ENCODE results near the gene LAMTOR1. TPM values are rescaled to one million over a fixed set of nuclear protein-coding genes. Genes with fewer than 3 reads are reported as not detected.

LAMTOR1 gene
- 81.0 and 82.1 TPM in 2 replicates for total RNA-seq (2021; fragmentation: NEBNext Ultra II Directional; extraction: Animal tissue kit (Norgen Biotek cat#: 25700))
- polyA plus RNA-seq (2011; rRNA removed), result 160 and 164 TPM in 2 replicates
- 129 TPM for polyA plus RNA-seq (2011; cell fraction: cytosol; rRNA removed)
- polyA plus RNA-seq (2011; cell fraction: nucleus; rRNA removed), result 141 TPM
- polyA plus RNA-seq (2012, experiment 1 of 2), result 114 to 155 TPM (median 145 TPM) in 4 replicates
- polyA plus RNA-seq (2012, experiment 2 of 2), result 182 TPM
- polyA plus RNA-seq (2013, experiment 1 of 2), result 76.1 TPM
- polyA plus RNA-seq (2013, experiment 2 of 2), result 78.7 TPM
- 146 and 151 TPM in 2 replicates for polyA minus RNA-seq (2011; rRNA and poly(A)+ RNA removed)
- polyA minus RNA-seq (2011; cell fraction: cytosol; rRNA and poly(A)+ RNA removed), result 98.1 TPM
- 80.7 TPM for polyA minus RNA-seq (2011; cell fraction: nucleus; rRNA and poly(A)+ RNA removed)
- long read RNA-seq, experiment 1, transcript LAMTOR1-201 (5 exons, 1,179 nt), result major isoform, 89 of 146 reads
- long read RNA-seq, experiment 1, partial matches to known transcripts, result 16 of 146 reads
- long read RNA-seq, experiment 1, other reads (novel, unspliced or antisense), result 37 of 146 reads
- long read RNA-seq, experiment 2, transcript LAMTOR1-201 (5 exons, 1,179 nt), result major isoform, 169 of 175 reads
- long read RNA-seq, experiment 2, partial matches to known transcripts, result 1 of 175 reads
- long read RNA-seq, experiment 2, other reads (novel, unspliced or antisense), result 2 of 175 reads

DNA sequence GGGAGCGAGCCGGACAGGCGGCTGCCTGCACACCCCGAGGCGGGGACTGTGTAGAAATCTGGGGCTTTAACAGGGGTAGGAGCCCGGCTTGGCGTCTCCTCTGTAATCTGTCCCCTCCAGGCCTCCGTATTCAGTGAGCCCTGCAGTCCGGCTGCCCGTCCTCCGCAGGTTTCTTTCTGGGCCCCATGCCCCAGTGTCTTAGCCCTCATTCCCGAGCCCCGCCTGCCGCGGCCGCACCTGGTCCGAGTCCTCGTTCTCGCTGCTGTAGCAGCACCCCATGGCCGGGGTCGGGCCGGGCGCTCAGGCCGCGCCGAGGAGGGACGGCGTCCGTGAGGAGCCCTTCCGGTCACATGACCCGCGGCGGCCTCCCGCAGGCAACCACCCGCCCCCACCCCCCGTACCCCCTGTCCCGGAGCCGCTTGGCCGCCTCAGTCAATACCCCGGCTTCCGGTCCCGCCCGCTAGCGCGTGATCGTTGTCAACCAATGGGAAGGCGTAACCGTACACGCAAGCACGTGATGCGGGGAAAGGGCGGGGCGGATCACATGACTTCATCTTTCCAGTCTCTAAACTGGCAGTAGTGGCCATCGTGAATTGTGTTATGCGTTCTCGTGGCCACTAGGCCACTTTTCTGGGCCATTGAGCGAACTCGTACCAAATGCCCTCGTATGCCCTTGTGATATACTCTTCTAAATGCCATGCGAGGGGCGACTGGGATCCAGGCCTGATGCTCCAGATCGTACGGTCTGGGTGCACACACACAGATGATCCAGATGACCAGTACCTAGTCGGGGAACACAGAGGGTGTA is at the start of gene LAMTOR1:
Gene LAMTOR1, minus strand, starts transcription at position 352 of the 808 bp plus-strand sequence. Its CDS starts 73 bp downstream, at position 279.
- H3K79me1 ChIP-seq (ENCODE audit: low read depth, low read length), result peaks cover 13% of the 10 kb centered on the region
- H4K91ac ChIP-seq (replicated peaks; ENCODE audit: insufficient read length, low read length), result peak within 1 kb of the TSS; percentile 70
- peaks cover 13 to 16% (median 15%) of the 10 kb centered on the region in 4 experiments for H3K36me3 ChIP-seq (ENCODE audit: control insufficient read depth in 2 of 4, insufficient read depth in 4 of 4, low read length in 3 of 4)
- no peak within 1 kb of the TSS for H2BK20ac ChIP-seq (ENCODE audit: low read length)
- peaks cover 3 to 14% (median 5%) of the 10 kb centered on the region in 4 experiments; a peak in 6 of 7 replicates for H3K4me1 ChIP-seq (replicated peaks in 1 of 4; ENCODE audit: control insufficient read depth in 3 of 4, insufficient read depth in 4 of 4, low read length in 3 of 4)
- ChIA-PET POLR2A (ENCODE audit: partially characterized antibody) (interaction anchor here (0.6 to 14.4 kb wide), 8 partner anchors 9 to 329 kb away, joined by 3 to 144 read pairs (median 4); partner anchors contain the start of genes ANAPC15, INPPL1 and LRRC51), CTCF (ENCODE audit: partially characterized antibody) (interaction anchor here (1.0 to 14.0 kb wide), 4 partner anchors 13 to 135 kb away, joined by 4 to 423 read pairs (median 25); no protein-coding TSS in a partner anchor)
- peak within 1 kb of the TSS; percentile 79; the same call in 1 of the 2 replicates for H2BK5ac ChIP-seq (ENCODE audit: low read depth, low read length)
- H3K79me2 ChIP-seq (ENCODE audit: control insufficient read depth in 1 of 2, insufficient read depth in 2 of 2, low read length in 2 of 2), result peaks cover 10 to 34% of the 10 kb centered on the region in 2 experiments
- DNase-seq (ENCODE audit: low read depth in 1 of 2, low spot score in 2 of 2), result peak; percentile 97 to 98
- H2AK5ac ChIP-seq (ENCODE audit: low read depth, low read length), result peak within 1 kb of the TSS; percentile 65; the same call in 1 of the 2 replicates
- 0 out of 2 replicates have a peak within 1 kb of the TSS, but pooled peaks have one; percentile 70 for H2AFZ ChIP-seq (ENCODE audit: low read length)
- no peaks in the 10 kb centered on the region for H3K9me3 ChIP-seq (ENCODE audit: insufficient read depth in 2 of 2, low read depth in 1 of 2, low read length in 1 of 2)
- H3K27ac ChIP-seq (ENCODE audit: low read depth, low read length), result peak within 1 kb of the TSS; percentile 86
- H3K4ac ChIP-seq (replicated peaks; ENCODE audit: insufficient read length, low read depth, low read length), result peak within 1 kb of the TSS; percentile 69
- peak; percentile 84 for FAIRE-seq
- H3K23me2 ChIP-seq (ENCODE audit: low read depth, low read length), result peaks cover 6% of the 10 kb centered on the region
- peak within 1 kb of the TSS; percentile 41 for H2BK12ac ChIP-seq (ENCODE audit: low read depth, low read length)
- H3K4me3 ChIP-seq (ENCODE audit: extremely low read depth in 1 of 4, insufficient read depth in 2 of 4, low read depth in 3 of 4, low read length in 4 of 4), result peak within 1 kb of the TSS; percentile 95 to 98 (median 97)
- H3K9ac ChIP-seq (replicated peaks in 1 of 4; ENCODE audit: extremely low read depth in 1 of 4, low read depth in 3 of 4, low read length in 3 of 4), result peak within 1 kb of the TSS; percentile 88 to 98 (median 95)
- H3K4me2 ChIP-seq (ENCODE audit: insufficient read depth in 1 of 2, low read depth in 2 of 2, low read length in 2 of 2), result peak within 1 kb of the TSS; percentile 84 to 91
- peak within 1 kb of the TSS; percentile 97 for H4K8ac ChIP-seq (ENCODE audit: extremely low read depth, insufficient read depth, low read length)
- no peak within 1 kb of the TSS for H2BK15ac ChIP-seq (ENCODE audit: low read length)
- peak within 1 kb of the TSS; percentile 49 for H4K5ac ChIP-seq (ENCODE audit: insufficient read length, low read depth, low read length)
- no peak within 1 kb of the TSS for H2BK120ac ChIP-seq (replicated peaks; ENCODE audit: low read depth, low read length)
- WGBS, 2 experiments (ENCODE audit: extremely low coverage in 1 of 2, insufficient coverage in 1 of 2, insufficient read length in 1 of 2, insufficient replicate concordance in 2 of 2, low coverage in 1 of 2, low lambda C conversion rate in 2 of 2, missing lambda C conversion rate in 1 of 2), result 7% methylated on average over 54 of the region's 64 CpGs; no CpG with 5 or more reads in 1 of the 2 experiments
- H3K27me3 ChIP-seq (replicated peaks in 1 of 4; ENCODE audit: control insufficient read depth in 3 of 4, extremely low read depth in 1 of 4, insufficient read depth in 3 of 4, low read length in 3 of 4), result no peaks in the 10 kb centered on the region
- peak within 1 kb of the TSS; percentile 59 for H3K56ac ChIP-seq (replicated peaks; ENCODE audit: insufficient read length, low read depth, low read length)
- H3K14ac ChIP-seq (ENCODE audit: insufficient read length), result peak within 1 kb of the TSS; percentile 8
- no peak within 1 kb of the TSS for H3K23ac ChIP-seq (ENCODE audit: insufficient read length)
- peak within 1 kb of the TSS; percentile 26 for H3K18ac ChIP-seq (ENCODE audit: extremely low read depth, low read length)
- H4K20me1 ChIP-seq (replicated peaks in 1 of 2; ENCODE audit: control insufficient read depth in 1 of 2, insufficient read depth in 2 of 2, low read length in 2 of 2), result peaks cover under 1 to 13% of the 10 kb centered on the region in 2 experiments
- TF ChIP-seq SP4 (IDR thresholded peaks at IDR 0.05; ENCODE audit: low read length) (peak; percentile 98), POLR2A (IDR thresholded peaks at IDR 0.05; ENCODE audit: control extremely low read depth in 1 of 2, low read depth in 2 of 2, low read length in 2 of 2) (peak; percentile 88 to 96), ZNF274 (IDR thresholded peaks at IDR 0.05; ENCODE audit: borderline replicate concordance, extremely low read depth, low read length) (no peak), CREB1 (IDR thresholded peaks at IDR 0.05) (peak; percentile 51; the same call in 1 of the 2 replicates), CEBPB (IDR thresholded peaks at IDR 0.05; ENCODE audit: low read depth, low read length) (no peak), SIRT6 (IDR thresholded peaks at IDR 0.05; ENCODE audit: low read length) (no peak)
- TF ChIP-seq, protein P1, sequence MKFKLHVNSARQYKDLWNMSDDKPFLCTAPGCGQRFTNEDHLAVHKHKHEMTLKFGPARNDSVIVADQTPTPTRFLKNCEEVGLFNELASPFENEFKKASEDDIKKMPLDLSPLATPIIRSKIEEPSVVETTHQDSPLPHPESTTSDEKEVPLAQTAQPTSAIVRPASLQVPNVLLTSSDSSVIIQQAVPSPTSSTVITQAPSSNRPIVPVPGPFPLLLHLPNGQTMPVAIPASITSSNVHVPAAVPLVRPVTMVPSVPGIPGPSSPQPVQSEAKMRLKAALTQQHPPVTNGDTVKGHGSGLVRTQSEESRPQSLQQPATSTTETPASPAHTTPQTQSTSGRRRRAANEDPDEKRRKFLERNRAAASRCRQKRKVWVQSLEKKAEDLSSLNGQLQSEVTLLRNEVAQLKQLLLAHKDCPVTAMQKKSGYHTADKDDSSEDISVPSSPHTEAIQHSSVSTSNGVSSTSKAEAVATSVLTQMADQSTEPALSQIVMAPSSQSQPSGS (IDR thresholded peaks at IDR 0.05; ENCODE audit: low read length), result 0 out of 2 replicates have a peak, but pooled peaks have one; percentile 31
